ENCODE data around the gene LBH. TPM values are rescaled to one million over a fixed set of nuclear protein-coding genes. Genes with fewer than 3 reads are reported as not detected.

The LBH gene
- total RNA-seq, 1 experiment from 2014 or later, result 1.2 TPM

GRCh38 chr2:30262716-30263309, 31.5 kb downstream of the LBH start:
- DNase-seq (ENCODE audit: low read depth, low spot score), result no peak
- intact Hi-C loops (cut with micrococcal nuclease), result no loop called here
- no peak for ATAC-seq
- no peak overlapping the region for H3K27ac ChIP-seq (ENCODE audit: low read depth, low read length)
- H3K4me2 ChIP-seq (ENCODE audit: low read length), result no peak overlapping the region
- no peaks in the 10 kb centered on the region for H3K4me1 ChIP-seq (ENCODE audit: control insufficient read depth in 1 of 2, insufficient read depth in 2 of 2, low read length in 2 of 2)
- no peaks in the 10 kb centered on the region for H4K20me1 ChIP-seq (ENCODE audit: insufficient read depth)
- no peaks in the 10 kb centered on the region for H3K9me3 ChIP-seq (ENCODE audit: control insufficient read depth in 1 of 2, insufficient read depth in 1 of 2, low read depth in 1 of 2, low read length in 2 of 2)
- H3K36me3 ChIP-seq (ENCODE audit: control insufficient read depth in 1 of 2, insufficient read depth in 2 of 2, low read length in 2 of 2), result no peaks in the 10 kb centered on the region
- H3K4me3 ChIP-seq (replicated peaks in 1 of 2; ENCODE audit: low read depth in 1 of 2, low read length in 2 of 2), result no peak overlapping the region
- TF ChIP-seq JUND (IDR thresholded peaks at IDR 0.05) (no peak), CTCF (IDR thresholded peaks at IDR 0.05 in 2 of 3, conservative IDR thresholded peaks at IDR 0.05 in 1 of 3; ENCODE audit: borderline replicate concordance in 1 of 3, insufficient read depth in 1 of 3, low read depth in 2 of 3, low read length in 2 of 3) (no peak), REST (IDR thresholded peaks at IDR 0.05; ENCODE audit: low read depth) (no peak), ZFX (IDR thresholded peaks at IDR 0.05) (no peak), YY1 (IDR thresholded peaks at IDR 0.05; ENCODE audit: extremely low read depth, insufficient replicate concordance, low read depth, low read length) (no peak), POLR2A (IDR thresholded peaks at IDR 0.05; ENCODE audit: borderline replicate concordance, extremely low read depth, insufficient read depth, insufficient read length) (no peak), MAX (IDR thresholded peaks at IDR 0.05) (no peak), POLR2AphosphoS5 (IDR thresholded peaks at IDR 0.05; ENCODE audit: low read depth, low read length) (no peak), TCF7L2 (IDR thresholded peaks at IDR 0.05; ENCODE audit: borderline replicate concordance, extremely low read depth, insufficient read depth, insufficient read length) (no peak), FOSL1 (IDR thresholded peaks at IDR 0.05; ENCODE audit: low read depth) (no peak), EZH2 (IDR thresholded peaks at IDR 0.05) (no peak), CEBPB (IDR thresholded peaks at IDR 0.05; ENCODE audit: low read depth) (no peak), RAD21 (IDR thresholded peaks at IDR 0.05; ENCODE audit: low read depth) (no peak), EZH2phosphoT487 (IDR thresholded peaks at IDR 0.05; ENCODE audit: borderline replicate concordance) (no peak)
- TF ChIP-seq, protein P1, sequence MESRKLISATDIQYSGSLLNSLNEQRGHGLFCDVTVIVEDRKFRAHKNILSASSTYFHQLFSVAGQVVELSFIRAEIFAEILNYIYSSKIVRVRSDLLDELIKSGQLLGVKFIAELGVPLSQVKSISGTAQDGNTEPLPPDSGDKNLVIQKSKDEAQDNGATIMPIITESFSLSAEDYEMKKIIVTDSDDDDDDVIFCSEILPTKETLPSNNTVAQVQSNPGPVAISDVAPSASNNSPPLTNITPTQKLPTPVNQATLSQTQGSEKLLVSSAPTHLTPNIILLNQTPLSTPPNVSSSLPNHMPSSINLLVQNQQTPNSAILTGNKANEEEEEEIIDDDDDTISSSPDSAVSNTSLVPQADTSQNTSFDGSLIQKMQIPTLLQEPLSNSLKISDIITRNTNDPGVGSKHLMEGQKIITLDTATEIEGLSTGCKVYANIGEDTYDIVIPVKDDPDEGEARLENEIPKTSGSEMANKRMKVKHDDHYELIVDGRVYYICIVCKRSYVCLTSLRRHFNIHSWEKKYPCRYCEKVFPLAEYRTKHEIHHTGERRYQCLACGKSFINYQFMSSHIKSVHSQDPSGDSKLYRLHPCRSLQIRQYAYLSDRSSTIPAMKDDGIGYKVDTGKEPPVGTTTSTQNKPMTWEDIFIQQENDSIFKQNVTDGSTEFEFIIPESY (IDR thresholded peaks at IDR 0.05; ENCODE audit: extremely low read depth, insufficient replicate concordance, low read length), result no peak
- RAD21 ChIA-PET (ENCODE audit: low non-redundant PET in 1 of 2, low total read pairs in 2 of 2, uncharacterized antibody in 2 of 2, unreplicated experiment in 2 of 2), result no interaction called here
- no peaks in the 10 kb centered on the region for H3K27me3 ChIP-seq (ENCODE audit: insufficient read depth, low read length)
- CTCF ChIA-PET, result no interaction called here
- no peak overlapping the region for H2AFZ ChIP-seq (ENCODE audit: low read depth, low read length, poor library complexity, severe bottlenecking)
- no peak overlapping the region for H3K9ac ChIP-seq (ENCODE audit: low read length)
- POLR2A ChIA-PET, result no interaction called here
- no TSS peak for BruUV-seq (replicated peaks)
- no peaks in the 10 kb centered on the region for H3K9me2 ChIP-seq (ENCODE audit: insufficient read depth)
- no peaks in the 10 kb centered on the region for H3K79me2 ChIP-seq (ENCODE audit: insufficient read depth, low read length)
